GM21447 (cell line): ENCODE measurements around the gene KAZN.

ENCODE experiments used
- ATAC-seq: cut with Tn5 transposase; IDR thresholded peaks from one replicate; pipeline ENCODE4 v1.9.1; 2021; ENCODE audit not compliant: unreplicated experiment

The KAZN gene

DNA sequence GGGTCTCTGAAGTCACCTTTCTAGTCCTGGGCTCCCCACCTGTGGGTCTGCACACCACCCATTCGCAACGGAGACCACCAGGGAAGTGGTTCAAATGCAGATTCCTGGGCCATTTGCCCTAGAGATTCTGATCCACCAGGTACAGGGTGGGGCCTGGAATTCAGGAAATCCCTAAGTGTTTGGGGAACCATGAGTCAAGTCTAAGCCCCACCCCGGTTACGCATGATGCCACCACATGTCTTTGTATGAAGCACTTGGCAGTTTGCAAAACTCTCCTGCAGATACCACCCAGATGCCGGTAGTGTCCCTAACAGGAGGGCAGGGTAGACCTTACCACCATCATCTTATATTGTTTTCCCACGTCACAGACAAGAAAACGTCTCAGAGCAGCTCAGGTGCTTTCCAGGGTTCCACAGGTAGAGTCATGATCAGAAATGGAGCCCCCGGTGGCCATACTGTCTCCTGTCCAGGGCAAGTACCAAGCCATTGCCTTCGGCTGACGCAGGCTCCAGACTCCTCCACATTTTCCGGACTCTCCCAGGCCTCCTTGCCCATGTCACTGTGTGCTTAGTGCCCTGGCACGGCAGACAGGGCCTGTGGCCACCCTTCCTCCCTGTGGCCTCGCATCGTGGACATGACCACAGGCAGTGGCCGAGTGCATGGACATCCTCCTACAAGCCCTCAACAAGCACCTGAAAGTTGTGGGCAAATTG, 465.9 kb downstream of the KAZN start:
- no peak for ATAC-seq

- ATAC-seq = no peak
Measured at GRCh38 chr1:15065291-15065690, 466.8 kb downstream of the KAZN start.

GRCh38 chr1:15065736-15066135, 467.3 kb downstream of the KAZN start:
- no peak for ATAC-seq

- no peak for ATAC-seq
Measured at GRCh38 chr1:15066191-15066590, 467.7 kb downstream of the KAZN start.

DNA sequence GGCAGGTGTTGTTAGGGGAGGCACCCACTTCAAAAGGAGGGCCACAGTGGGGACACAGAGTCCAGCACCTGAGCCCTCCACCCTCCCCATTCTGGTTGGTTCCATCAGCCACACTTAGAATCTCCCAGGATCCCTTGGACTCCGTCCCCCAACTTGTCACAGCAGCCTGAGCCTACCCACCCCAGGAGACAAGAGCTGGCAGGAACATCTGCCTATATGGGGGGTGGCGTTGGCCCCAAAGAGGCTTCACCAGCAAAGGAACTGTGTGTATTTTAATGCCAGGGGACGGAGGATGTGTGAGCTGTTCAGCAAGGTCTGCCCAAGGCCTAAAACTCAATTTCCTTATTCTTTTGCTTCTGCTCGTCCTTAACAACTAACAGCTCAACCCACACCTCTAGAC, 468.7 kb downstream of the KAZN start:
- ATAC-seq = no peak

GRCh38 chr1:15068152-15068551, 469.7 kb downstream of the KAZN start:
- no peak for ATAC-seq

DNA sequence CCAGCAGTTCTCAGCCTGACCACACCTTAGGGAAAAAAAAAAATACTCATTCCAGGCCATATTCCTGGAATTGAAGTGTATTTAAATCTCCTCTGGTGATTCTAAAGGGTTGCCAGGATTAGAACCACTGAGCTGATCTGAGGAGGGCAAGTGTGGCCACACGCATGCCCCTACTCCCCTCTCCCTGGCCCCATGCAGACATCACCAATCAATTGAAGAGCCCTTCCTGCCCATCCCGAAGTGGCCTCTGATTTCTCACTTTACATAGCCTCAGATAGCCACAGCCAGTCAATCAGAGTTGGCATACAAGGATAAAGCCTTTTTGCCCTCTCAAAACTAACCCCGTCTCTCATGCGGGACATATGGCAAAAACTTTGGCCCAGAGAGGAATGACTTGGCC, 470.5 kb downstream of the KAZN start:
- ATAC-seq = no peak

DNA sequence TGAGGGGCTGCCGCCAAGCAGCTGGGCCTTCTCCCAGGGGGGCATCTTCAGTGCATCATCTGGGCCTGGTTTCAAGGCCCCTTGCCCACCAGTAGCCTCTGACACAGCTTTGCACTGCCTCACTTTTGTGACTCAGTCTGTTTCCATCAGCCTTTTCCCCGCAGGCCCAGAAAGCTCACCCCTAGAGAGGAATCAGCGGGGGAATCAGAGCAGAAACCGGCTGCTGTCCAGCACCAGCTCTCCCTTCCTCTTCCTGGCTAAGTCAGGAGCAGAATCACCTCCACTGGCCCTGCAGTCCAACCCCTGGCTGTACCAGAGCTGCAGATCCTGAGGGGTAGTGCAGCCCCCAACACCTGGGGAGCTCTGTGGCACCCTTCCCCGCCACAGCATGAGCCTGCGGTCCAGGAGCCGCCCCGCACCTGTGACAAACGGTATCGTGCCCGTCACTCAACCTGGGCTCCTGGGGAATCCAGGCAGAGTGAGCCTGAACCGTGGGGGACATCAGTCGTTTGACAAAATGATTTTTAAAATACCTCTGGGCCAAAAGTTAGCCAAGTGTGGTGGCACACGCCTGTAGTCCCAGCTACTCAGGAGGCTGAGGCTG, 471.8 kb downstream of the KAZN start:
- ATAC-seq = no peak

GRCh38 chr1:15071936-15072335, 473.5 kb downstream of the KAZN start:
- ATAC-seq = no peak

DNA sequence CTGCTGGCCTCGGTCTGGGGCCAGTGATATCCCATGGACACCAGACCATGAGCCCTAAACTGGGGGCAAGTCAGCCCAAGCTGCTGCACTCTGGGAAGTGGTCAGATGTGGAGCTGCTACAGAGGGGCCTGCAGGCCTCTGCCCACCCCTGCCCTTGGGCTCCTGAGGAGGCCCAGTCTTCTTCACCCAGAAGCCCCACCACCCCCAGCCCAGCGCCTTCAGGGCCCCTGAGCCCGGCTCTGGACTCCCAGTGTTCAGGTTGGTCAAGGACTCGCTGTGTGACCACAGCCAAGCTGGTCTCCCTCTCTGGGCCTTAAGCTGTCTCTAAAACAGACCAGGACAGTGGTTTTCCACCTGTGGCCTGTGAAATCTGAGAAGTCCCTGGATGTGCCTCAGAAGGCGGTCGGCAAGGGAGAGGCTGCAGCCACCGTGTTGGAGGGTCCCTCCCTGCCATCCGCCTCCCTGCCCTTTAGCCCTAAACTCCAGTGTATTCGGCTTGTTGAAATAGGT, 475.4 kb downstream of the KAZN start:
- ATAC-seq = no peak

- no peak for ATAC-seq
Measured at GRCh38 chr1:15075175-15075574, 476.7 kb downstream of the KAZN start.

DNA sequence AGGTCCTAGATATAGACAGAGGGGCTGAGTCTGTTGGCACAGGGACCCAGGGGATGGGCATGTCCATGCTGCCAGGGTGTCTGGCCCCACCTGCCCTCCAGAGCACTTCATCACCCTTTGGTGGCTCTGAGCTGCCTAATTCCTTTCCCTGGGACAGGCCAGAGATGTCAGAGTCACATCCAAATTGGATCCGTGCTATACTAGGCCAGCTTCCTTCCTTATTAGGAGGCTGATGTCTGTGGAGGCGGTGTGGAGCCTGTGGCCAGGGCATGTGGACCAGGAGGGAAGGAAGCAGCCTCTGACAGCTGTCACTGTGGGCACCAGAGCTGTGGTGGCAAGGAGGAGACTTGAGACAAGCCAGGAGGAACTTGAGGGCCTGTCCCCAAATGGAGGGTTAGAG, 477.3 kb downstream of the KAZN start:
- no peak for ATAC-seq

DNA sequence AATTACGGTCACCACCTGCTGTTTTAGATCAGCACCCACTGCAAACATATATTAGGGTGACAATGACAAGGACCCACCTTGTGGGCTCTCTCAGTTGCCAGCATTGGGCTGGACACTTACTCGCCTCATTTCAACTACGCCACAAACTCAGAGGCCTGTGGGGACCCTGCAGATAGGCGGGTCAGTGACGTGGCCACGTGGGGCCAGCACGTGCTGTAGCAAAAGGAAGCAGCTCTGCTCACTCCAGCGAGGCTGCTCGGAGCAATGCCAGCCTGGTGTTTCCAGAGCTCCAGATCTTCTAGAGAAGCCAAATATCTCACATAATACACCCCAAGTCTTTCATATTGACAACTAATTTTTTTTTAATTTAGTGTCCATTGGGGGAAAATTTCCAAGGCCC, 478.3 kb downstream of the KAZN start:
- ATAC-seq = no peak

- no peak for ATAC-seq
Measured at GRCh38 chr1:15077384-15077783, 478.9 kb downstream of the KAZN start.

DNA sequence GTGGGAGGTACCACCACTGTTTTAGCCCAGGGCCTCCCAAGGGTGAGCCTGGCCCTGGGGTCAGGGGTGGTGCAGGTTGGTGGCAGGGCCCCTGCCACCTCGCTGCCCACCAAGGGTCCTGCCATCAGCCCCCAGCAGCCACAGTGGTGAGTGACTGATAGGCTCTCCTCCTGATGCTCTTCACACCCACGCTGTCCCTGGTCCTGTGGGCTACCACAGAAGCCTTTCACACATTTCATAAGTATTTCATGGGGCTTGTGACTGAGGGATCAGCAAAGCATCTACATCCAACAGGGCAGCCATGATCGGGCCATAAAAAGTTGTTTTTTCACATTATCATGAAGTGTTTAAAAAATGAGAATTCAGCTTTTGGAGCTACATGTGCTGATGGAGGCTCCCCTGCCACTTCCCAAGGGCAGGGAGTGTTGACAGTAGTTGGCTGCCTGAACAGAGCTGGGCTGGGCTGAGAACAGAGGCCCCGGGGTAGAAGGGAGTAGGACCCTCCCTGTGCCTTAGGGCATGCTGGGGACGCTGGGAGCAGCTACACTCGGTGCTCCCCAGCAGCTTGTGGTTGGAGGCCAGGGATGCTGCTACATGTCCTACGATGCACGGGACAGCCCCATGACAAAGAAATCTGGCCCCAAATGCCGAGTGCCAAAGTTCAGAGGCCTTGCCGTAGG, 482.0 kb downstream of the KAZN start:
- no peak for ATAC-seq

DNA sequence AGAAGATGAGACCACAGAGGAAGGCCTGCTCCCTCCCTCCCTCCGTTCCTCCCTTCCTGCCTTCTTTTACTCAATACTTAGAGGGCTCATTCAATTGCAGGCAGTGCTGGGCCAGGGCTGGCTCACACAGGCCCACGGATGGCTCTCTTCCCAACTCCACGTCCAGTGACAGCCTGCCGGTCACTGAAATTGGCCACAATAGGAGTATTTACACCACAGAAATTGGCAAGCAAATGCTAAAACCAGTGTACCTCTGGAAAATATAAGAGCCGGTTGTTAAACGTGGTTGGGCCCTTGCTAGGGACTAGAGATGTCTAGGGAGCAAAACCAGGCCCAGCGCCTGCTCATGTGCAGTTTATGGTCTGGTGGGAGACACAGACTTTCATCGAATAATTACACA, 482.6 kb downstream of the KAZN start:
- no peak for ATAC-seq

- no peak for ATAC-seq
Measured at GRCh38 chr1:15083578-15083977, 485.1 kb downstream of the KAZN start.

GRCh38 chr1:15088281-15088971, 489.9 kb downstream of the KAZN start:
- no peak for ATAC-seq

DNA sequence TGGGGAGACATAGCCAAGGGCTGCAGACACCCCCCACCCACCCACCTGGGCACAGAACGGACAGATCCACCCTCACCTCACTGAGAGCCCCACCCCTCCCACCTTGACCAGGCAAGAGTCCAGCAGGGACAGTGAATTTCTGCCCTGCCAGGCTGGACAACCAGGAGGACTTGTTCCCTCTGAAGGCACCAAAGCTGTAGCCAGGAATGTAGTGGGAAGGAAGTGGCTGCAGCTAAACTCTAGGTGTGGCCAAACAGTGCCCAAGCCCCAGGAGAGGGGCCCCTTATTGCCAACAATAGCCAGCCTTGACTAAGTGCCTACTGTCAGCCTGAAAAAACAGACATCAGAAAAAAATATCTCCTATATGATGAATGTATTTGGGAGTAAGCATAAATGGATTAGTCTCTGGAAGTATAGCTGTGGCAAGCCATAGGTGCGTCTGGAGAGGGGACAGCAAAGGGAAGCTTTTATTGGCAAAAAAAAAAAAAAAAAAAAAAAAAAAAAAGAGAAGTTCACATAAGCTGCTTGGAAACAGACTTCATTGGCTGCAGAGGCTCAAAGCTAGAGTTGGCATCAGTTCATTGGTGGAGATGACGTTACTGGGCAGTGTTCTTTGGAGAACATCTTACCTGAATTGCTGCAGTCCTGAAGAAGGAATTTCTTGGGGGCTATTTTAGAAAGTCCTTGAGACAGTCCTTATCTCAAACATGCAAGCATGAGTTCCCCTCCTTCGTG, 490.9 kb downstream of the KAZN start:
- no peak for ATAC-seq

GRCh38 chr1:15090373-15090772, 491.9 kb downstream of the KAZN start:
- no peak for ATAC-seq

- ATAC-seq = no peak
Measured at GRCh38 chr1:15094056-15094455, 495.6 kb downstream of the KAZN start.
